HPDE6-E6E7 (cell line): ENCODE results near the gene RAP1GAP.

Experiments used
- DNase-seq: peaks from one replicate; pipeline ENCODE4 v3.0.0; 2011; ENCODE audit warnings: missing footprints; ENCODE audit errors: extremely low spot score

RAP1GAP gene

DNA sequence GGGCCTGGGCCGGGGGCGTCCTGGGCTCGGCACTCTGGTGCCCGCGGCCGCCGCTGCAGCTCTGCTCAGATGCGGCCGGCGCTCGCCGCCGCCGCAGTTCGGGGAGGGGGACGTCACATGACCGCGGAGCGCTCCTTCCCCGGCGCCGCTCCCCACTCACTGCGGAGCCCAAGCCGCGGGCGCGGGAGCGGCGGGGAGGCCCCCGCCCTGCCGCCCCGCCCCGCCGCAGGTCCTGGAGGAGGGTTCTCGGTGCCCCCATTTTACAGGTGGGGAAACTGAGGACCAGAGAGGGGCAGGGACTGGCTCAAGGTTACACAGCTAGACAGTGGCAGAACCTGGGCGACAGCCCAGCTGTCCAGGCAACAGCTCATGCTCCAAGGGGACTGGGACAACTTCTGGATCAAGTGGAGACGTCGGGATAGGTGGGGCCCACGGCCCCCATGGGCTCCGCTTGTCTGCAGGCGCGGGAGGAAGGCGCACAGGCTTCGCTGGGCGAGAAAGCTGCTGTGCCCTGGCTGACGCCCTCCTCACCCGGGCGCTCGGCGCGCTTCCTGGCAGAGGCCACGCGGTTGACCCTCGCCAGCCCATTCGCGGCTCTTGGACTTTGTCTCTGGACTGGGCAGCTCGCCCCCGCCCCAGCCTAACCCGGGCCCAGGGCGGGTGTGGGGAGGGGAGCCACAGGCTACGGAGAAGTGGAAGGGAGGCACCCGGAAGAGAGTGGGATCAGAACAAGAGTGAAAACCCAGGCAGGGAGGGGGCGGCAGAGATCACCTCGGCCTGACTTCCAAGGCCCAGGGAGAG lies at the start of gene RAP1GAP:
RAP1GAP (minus strand) TSS at position 100 of the 801 bp plus-strand sequence. CDS start 49,325 bp downstream, outside the sequence.
- no peak for DNase-seq

DNA sequence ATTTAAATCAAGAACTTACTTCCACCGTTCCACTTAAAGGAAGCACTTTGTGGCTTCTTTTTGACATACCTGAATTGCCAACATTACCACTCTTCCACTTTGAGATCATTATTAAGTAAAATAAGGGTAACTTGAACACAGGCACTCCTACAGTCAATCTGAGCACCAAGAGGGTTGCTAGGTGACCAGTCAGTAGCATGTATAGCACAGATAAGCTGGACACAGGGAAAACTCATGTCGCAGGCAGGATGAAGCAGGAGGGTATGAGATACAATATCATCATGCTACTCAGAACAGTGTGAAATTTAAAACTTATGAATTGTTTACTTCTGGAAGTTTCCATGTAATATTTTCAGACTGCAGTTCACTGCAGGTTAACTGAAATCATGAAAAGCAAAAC lies 47.0 kb upstream of the RAP1GAP start:
- no peak for DNase-seq

DNA sequence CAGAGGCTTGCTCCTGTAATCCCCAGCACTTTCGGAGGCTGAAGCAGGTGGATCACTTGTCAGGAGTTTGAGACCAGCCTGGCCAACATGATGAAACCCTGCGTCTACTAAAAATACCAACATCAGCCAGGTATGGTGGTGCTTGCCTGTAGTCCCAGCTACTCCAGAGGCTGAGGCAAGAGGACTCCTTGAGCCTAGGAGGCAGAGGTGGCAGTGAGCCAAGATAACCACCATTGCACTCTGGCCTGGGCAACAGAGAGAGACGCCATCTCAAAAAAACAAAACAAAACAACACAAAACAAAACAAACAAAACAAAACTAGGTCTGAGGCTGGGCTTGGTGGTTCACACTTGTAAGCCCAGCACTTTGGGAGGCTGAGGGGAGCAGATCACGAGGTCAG lies 38.7 kb upstream of the RAP1GAP start:
- DNase-seq, result no peak

DNA sequence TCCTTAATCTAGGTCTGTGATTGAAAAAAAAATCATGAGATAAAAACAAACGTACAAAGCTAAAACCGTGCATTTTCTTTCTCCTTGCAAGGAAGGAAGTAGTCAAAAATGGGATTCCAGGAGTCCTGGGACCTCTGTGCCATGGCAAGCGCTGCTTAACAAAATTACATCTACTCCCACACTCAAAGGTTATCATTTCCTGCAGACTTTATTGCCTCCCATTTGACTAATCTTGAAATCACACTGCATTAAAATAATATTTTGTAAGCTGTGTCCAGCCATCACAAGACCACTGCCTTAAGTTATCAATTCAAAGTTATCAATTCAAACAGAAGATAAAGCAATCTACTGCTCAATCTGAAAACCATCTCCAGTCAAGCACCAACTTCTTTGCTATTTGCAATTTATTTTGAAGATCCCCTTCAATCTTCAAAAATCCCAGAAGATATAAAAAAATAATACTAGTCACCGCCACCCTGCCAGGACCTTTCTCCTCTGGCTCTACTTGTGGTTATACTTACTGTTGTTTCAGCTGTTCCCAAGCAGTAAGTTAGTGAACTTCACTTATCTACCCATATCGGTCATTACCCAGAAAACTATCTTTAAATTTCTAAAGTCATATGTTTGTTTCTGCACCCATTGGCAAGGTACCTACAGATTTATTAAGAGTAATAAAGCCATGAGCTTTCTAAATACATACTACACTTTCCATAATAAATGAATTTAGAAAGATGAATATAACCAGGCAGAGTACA lies 38.1 kb upstream of the RAP1GAP start:
- DNase-seq, result no peak

DNA sequence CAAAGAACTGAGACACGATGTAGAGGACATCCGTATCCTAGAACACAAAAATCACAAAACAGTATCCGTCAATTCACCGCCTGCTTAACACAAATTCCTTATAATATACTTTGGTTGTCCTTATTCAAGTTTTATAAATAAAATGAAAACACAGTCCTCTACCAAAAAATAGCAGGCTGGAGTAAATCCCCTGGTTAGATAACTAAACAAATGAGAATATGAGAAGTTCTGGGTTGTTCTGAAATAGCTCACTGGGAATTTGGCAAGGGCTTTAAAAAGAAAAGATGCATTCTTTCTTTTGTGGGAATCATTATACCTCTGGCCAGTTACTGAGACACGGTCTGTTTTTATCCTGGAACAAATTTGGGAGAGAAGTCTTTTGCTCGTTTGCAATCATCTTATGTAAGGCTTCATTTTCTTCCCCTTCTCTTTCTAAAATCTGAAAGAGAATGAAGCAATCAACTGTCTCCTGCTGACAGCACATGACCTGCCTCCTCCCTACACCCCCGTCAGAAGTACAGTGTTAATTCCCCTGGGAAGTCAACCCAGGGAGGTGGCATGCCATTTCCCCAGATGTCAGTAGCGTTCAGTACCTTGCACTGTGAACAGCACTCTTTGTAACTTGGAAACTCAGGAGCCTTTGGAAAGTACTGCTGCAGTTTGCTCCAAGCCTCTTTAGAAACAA lies 37.1 kb upstream of the RAP1GAP start:
- no peak for DNase-seq

DNA sequence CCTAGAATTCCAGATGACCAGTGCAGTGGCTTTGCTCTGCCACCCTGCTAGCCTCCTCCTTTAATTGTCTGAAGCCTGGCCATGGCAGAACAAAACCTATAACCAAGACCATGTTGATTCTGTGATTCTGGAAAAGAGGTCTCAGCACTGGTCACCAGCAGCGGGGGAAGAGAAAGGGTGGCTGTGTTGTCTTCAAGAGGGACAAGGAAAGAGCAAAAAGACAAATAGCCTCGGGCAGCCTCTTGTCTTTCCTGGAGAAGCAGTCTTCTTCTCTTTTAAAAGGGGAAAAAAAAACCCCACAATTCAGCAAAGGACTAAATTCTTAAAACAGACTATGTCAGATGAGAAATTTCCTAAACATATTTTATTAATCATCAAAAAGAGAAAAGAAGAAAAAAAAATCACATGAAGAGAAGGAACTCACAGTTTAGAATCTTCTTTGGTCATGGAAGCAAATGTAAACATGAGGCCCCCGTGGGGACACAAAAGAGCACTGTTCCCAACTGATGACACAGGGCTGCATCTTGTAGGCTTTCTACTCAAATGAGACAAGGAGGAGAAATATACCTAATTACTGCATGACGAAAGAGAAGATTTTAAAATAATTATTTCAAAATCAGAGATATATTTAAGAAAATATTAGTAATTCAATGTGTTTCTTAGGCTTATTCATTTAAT lies 36.3 kb upstream of the RAP1GAP start:
- DNase-seq, result no peak

DNA sequence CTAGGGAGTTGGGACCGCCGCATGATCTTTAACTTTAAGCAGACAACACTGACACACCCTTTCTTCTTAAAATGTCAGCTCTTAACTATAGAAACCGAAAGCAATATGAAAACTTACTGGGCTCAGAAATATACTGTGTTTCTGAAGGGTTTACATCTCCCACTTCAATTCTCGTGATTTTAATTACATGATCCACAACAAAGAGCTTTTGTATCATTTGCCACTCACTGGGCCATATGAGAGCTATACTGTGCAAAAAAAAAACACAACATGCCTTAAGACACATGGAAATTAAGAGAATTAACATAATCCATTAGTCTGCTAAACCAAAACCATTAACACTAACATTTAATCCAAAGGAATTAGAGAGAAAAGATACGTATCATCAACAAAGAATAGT lies 35.0 kb upstream of the RAP1GAP start:
- DNase-seq, result no peak

DNA sequence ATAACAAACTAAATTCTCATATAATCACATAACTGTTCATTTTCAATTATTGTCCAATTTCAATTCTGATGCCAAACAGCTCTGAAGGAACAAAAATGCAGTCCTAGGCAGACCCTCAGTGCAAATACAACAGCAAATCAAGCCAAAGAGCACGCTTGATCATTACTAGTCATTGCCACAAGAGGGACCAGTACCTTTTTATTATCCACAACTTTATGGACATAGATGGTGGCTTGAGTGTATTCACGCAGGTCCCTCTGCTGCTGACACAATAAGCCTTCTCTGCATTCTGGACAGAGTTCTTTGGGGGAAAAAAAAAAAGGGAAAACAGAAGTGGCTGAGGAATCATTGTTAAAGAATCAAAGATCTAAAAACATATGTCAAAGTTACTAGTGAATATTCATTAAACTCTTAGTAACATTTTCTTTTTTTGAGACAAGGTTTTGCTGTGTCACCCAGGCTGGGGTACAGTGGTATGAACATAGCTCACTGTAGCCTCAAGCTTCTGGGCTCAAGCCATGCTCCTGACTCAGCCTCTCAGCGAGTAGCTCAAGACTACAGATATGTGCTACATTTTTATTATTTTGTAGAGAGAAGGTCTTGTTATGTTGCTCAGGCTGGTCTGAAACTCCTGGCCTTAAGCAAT lies 34.3 kb upstream of the RAP1GAP start:
- no peak for DNase-seq

DNA sequence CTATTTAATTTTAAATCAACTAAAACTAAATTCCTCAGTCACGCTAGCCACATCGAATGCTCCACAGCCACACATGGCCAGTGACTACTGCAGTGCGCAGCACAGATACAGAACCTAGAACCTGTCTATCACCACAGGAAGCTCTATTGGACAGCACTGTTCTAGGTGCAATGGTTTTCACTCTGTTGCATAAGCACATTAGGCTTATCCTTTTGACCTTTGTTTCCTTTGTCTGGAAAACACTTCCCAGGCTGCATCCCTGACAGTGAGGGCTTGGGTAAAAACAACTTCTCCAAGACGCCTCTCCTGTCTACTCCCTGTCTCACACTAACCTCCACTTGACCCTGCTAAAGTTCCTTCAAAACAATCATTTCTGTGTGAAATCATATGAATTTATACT lies 33.6 kb upstream of the RAP1GAP start:
- DNase-seq, result no peak

DNA sequence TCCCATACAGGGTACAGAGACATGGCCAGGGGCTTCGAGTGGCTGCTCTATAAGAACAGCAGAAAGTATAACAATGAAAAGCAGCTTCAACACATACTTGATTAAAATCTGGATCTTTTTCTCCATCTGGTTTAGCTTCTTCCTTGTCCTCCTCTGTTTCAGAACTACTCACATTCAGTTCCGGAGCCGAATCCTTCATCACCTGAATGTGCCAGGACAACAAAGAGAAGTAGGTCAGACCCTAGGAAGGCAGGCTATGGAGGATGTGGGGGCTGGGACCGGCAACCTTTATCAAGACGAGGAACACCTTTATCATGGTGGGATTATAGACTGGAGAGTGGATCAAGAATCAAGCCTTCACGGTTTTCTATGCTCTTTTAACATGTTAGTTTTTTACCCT lies 32.2 kb upstream of the RAP1GAP start:
- DNase-seq, result no peak

DNA sequence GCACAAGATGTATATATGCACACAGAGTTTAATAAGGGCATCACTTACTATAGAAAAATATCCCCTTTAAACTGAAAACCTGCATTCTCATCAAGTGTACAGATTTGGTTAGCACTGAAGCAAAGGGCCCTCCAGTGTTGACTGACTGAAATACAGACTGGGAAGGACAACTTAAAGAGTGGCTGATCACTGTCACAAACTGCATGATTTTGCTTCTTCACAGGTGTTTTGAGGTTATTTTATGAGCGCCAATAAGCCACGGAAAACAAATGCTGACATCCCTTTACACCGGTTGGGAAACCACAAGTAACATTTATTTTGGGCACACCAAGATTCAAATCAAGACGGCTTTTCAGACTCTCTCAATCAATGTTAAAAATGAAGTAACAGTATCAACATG lies 30.9 kb upstream of the RAP1GAP start:
- DNase-seq, result no peak

DNA sequence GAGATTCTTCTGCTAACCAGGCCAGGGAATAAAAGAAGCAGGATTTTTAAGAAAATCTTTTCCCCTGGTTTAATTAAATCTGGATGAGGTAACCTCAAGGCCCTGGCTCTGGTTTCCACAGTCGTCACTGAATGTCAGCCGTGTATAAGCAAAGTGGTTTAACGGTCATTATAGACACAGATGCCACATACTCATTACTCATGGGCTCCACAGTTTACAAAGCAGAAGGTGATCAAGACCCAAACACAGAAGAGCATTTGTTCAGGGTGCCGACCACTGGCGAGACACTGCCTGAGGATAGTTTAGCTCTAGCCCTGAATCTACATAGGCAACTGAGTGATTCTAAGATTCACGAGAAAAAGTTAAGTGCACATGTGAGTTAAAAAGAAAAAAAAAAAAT lies 27.8 kb upstream of the RAP1GAP start:
- DNase-seq, result no peak

DNA sequence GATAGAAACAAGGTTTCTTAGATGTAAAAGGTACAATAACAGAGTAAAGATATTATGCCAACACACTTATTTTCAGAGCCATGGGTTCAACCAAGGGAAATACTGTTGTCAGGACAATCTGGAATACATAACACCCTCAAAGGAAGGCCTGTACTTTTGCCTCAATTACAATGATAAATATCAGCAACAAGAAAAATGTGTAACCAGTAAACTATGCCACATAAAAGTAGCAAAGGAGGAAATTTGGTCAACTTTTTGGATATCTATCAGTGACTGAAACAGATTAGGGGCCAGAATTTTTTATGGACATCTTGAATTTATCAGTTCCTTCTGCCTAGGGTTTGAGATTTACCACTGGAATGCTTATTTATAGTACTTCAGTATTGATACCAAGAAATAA lies 24.6 kb upstream of the RAP1GAP start:
- no peak for DNase-seq

DNA sequence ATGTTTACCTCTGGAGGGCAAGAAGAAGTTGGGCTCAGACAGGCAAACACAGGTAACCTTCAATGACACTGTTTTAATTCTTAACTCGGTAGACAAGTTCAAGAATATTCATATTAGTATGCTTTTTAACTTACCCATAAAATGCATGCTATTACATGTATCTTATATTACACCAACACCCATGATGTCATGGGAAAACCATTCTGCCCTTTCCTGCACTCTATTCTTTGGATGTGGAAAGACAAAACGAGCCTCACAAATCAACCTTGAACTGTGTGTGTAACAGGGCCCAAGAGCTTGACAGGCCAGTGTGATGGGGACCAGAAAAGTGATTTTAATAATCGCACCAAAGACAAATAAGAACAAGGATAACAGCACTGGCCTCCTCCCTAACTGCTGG lies 22.6 kb upstream of the RAP1GAP start:
- DNase-seq, result no peak

DNA sequence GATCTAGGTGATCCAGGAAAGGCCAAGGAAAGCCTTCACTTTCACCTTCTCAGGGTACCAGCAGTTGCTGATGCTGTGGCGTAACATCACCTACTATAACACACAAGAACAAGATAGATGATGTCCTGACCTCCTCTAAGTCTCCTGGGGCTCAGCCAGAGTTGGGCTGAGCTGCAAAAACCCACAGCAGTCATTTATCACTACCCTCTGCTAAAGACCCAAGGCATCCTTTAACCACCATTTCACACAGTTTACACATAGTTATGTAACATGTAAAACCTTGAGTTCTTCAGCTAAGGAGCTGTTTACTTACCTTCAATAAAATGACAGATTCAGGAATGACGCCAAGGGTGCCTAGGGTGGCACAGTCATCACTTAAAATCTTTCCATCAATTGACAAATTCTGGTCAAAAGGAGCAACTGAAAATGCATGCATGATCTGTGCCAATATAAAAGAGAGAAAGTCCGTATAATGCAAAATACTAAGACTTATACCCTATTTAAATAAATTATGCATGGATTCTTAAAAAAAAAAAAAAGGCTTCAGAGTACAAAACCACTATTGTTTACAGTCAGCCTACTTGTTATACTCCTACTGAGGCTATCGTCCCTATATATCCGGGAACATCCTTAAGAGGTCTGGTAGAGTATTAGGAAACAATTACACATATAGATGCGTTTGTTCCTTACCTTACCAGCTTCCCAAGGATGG lies 20.7 kb upstream of the RAP1GAP start:
- no peak for DNase-seq

DNA sequence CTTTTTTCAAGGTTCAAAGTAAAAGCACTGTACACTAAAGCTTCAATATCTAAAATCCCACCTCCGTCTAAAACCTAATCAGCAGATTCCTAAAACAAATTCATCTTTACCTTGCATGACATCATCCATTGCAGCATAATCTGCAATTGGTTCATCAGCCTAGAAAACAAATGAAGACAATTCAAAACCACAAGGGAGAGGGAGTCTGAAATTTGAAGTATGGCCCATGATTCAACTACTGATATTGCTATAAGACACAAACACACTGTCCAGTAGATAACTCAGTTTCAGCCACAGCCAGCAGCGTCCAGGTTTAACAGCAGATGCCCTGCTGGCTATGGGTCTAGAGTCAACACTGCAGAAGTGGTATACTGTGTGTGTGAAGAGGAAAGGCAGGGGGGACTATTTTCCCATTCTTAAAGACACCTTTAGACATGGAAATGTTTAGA lies 17.9 kb upstream of the RAP1GAP start:
- DNase-seq, result no peak

DNA sequence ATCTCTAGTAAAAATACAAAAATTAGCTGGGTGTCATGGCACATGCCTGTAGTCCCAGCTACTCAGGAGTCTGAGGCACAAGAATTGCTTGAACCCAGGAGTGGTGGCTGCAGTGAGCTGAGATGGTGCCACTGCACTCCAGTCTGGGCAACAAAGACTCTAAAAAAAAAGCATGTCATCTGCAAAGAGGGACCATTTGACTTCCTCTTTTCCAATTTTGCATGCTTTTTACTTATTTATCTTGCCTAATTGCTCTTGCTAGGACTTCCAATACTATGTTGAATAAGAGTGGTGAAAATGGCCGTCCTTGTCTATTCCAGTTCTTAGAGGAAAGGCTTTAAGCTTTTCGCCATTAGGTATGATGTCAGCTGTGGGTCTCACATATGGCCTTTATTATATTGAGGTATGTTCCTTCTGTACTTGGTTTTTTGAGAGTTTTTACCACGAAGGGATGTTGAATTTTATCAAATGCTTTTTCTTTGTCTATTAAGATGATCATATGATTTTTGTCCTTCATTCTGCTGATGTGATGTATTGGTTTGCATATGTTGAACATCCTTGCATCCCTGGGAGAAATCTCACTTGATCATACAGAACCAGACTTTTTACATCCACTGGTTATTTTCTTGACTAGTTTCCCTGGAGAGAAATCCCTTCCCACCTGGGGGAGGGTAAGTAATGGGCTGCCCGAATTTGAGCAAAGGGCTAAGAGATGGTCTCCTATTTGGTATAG lies 17.0 kb upstream of the RAP1GAP start:
- no peak for DNase-seq

DNA sequence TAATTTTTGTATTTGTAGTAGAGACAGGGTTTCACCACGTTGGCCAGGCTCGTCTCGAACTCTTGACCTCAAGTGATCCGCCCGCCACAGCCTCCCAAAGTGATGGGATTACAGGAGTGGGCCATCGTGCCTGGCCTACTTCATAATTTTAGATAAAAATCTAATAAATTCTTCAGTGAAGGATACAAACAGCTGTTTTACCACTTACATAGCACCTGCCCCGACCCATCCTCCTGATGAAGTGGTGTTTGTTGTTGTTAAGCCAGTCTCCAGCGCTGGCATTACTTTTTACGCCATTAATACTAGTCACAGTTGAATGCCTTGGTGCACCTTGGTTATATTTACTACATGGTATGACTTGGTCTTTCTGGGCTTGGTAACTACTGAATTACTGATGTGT lies 12.3 kb upstream of the RAP1GAP start:
- DNase-seq, result no peak

DNA sequence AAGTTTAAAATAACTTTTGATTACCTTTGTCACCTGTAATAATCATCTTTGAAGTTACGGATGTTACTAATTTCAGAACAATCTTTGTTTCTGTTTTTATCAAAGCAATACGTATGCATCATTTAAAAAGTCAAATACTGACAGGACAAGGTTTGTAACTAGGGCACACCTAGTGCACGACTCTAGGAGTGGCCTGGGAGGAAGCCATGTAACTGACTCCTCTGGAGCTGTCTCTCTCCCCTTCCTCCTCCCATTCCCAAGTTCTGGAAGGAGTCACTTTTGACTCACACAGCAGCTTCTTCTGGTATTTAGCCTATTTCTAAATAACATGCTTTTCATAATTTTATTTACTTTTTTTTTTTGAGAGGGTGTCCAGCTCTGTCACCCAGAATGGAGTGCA lies 11.8 kb upstream of the RAP1GAP start:
- no peak for DNase-seq

DNA sequence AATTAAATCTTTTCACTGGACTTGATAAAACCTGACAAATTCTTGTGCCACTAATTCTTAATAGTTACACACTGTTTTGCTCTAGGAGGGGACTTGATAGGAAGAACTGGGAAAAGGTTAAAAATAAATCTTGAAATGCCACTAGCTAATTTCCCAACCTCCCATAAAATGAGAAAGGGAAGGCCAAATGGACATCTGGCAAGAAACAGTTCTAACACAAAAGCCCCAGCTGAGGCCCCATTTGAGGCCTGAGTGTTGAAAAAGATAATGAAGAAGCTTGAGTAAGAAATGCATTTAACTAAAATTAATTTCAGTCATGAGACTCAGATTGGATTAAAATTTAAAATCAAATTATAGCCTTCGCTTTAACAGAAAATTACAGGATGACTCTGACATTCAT lies 11.2 kb upstream of the RAP1GAP start:
- no peak for DNase-seq
